Measurements from ENCODE around the gene SLC25A42. TPM values are rescaled to one million over a fixed set of nuclear protein-coding genes. Genes with fewer than 3 reads are reported as not detected.

The SLC25A42 gene
- total RNA-seq, 2 experiments from 2014 or later = 17.6 to 21.0 TPM

DNA sequence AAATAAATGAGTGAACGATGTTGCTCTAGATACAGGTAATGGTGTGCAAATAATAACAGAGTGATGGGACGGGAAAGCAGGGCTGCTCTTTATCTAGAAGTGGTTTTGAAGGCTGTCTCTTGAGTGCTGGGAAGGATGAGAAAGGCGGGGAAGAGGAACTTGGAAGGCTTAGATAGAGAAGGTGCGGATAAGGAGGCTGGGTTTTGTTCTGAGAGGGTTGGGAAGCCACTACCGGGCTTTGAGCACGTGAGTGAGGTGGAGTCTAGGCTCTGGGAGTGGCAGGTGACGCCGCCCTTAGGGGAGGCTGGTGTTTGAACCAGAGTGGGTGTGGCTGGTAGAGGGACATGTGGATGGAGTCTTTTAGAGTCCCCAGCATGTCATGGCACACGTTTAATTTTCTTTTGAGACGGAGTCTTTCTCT, 29.6 kb upstream of the SLC25A42 start:
- ChIA-PET CTCF (no interaction called here), POLR2A (no interaction called here)
- H3K9me3 Mint-ChIP-seq = no peaks in the 10 kb centered on the region
- peak; percentile 84 for DNase-seq
- H3K4me1 Mint-ChIP-seq = peaks cover 39% of the 10 kb centered on the region
- H3K4me3 Mint-ChIP-seq = peak overlapping the region; percentile 73
- peak overlapping the region; percentile 82 for H3K27ac Mint-ChIP-seq
- H3K27me3 Mint-ChIP-seq = no peaks in the 10 kb centered on the region
- H3K36me3 Mint-ChIP-seq (ENCODE audit: low read depth) = peaks cover 27% of the 10 kb centered on the region

DNA sequence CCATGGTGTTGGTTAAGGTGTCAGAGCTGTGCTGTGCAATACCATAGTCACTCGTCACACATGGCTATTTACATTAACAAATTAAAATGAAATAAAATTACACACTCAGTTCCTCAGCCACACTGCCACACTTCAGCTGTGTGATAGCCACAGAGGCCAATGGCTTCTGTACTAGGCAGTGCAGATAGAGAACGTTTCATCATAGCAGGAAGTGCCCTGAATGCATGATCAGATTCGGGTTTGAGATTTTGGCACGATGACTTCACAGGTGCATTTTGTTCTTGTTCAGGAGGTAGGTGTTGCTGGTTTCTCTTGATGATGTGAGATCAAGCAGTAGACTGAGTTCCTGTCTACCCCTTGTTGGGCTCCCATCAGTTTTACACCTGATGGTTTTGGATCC, 23.9 kb upstream of the SLC25A42 start:
- Mint-ChIP-seq H3K4me3 (no peak overlapping the region), H3K27me3 (no peaks in the 10 kb centered on the region), H3K36me3 (ENCODE audit: low read depth) (peaks cover 12% of the 10 kb centered on the region), H3K27ac (peak overlapping the region; percentile 44), H3K4me1 (peaks cover 29% of the 10 kb centered on the region), H3K9me3 (no peaks in the 10 kb centered on the region)
- ChIA-PET POLR2A (interaction anchor here (1.1 kb wide), 1 partner anchor 25 kb away, joined by 4 read pairs; no protein-coding TSS in a partner anchor), CTCF (no interaction called here)
- no peak for DNase-seq

DNA sequence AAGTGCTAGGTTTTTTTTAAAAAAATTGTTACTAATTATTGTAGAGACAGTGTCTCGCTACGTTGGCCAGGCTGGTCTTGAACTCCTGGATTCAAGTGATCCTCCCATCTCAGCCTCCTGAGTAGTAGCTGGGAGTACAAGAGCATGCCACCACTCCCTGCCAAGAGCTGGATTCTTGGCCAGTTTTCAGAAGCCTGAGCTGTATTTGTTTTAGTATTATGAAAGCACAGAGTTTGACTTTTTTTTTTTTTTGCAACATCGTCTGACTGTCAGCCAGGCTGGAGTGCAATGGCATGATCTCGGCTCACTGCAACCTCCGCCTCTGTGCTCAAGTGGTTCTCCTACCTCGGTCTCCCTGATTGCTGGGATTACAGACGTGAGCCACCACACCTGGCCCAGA, 23.4 kb upstream of the SLC25A42 start:
- Mint-ChIP-seq H3K4me3 (no peak overlapping the region), H3K27ac (no peak overlapping the region), H3K9me3 (no peaks in the 10 kb centered on the region), H3K27me3 (no peaks in the 10 kb centered on the region), H3K4me1 (peaks cover 24% of the 10 kb centered on the region), H3K36me3 (ENCODE audit: low read depth) (peaks cover 12% of the 10 kb centered on the region)
- ChIA-PET POLR2A (interaction anchor here (1.1 kb wide), 1 partner anchor 25 kb away, joined by 4 read pairs; no protein-coding TSS in a partner anchor), CTCF (no interaction called here)
- DNase-seq = no peak

DNA sequence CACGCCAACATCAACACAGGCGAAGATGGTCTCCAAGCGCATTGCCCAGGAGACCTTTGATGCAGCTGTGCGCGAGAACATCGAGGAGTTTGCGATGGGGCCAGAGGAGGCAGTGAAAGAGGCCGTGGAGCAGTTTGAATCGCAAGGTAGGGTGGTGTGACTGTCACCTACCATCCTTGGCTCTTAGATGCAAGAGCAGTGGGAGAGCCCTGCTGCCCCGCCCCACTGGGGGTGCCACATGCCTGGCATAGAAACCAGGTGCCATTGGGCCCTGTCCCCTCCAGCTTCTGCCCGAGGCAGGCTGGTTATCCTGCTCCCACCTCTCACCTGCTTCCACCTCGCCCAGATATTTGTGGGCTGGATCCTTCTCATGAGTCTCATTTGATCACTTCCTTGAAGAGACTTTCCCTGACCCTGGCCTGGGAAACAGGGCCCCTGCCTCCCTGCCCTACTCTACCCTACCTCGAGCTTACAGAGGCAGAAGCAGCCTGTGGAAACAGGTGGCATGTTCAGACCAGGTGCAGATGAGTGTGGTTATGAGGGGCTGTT, 21.0 kb upstream of the SLC25A42 start:
- Mint-ChIP-seq H3K4me1 (peaks cover 15% of the 10 kb centered on the region), H3K4me3 (no peak overlapping the region), H3K27ac (no peak overlapping the region), H3K27me3 (no peaks in the 10 kb centered on the region), H3K9me3 (no peaks in the 10 kb centered on the region), H3K36me3 (ENCODE audit: low read depth) (peaks cover 13% of the 10 kb centered on the region)
- ChIA-PET CTCF (interaction anchor here (0.6 to 1.1 kb wide), 2 partner anchors 10 to 70 kb away, joined by 3 read pairs; no protein-coding TSS in a partner anchor), POLR2A (no interaction called here)
- no peak for DNase-seq

DNA sequence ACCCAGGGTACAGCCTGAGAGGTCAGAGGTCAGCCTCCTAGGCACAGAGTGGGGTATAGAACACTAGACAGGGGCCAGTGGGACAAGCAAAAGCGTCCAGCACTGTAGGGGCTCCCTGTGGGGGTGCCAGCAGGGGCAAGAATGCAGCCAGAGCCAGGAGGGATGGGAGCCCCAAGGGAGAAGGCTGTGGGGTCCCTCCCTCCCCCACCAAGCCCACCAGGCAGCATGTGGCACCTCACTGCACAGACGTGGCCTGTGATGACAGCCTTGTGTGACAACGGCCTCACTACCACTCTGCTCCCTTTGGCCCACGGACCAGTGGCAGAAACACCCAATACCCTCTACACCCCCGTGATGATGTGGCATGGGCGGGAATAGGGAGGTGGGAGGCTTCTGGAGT, 20.3 kb upstream of the SLC25A42 start:
- ChIA-PET POLR2A (no interaction called here), CTCF (no interaction called here)
- no peak for DNase-seq
- no peaks in the 10 kb centered on the region for H3K9me3 Mint-ChIP-seq
- no peak overlapping the region for H3K4me3 Mint-ChIP-seq
- H3K27me3 Mint-ChIP-seq = no peaks in the 10 kb centered on the region
- peaks cover 15% of the 10 kb centered on the region for H3K4me1 Mint-ChIP-seq
- no peak overlapping the region for H3K27ac Mint-ChIP-seq
- H3K36me3 Mint-ChIP-seq (ENCODE audit: low read depth) = peaks cover 13% of the 10 kb centered on the region

DNA sequence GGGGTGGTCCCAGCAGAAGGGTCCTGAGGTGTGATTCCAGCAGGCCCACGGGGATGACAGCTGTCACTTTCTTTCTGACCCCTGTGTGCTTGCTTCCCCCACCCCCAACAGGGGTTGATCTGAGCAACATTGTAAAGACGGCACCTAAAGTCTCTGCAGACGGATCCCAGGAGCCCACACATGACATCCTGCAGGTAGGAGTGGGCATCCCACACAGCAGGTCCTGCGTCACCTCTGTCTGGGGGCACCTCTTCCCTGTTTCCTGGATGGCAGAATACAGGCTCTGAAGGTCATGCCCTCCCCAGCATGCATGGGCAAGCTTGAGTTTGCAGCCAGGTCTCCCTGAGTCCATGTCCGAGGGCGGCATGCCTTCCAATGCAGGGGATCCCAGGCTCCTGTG, 19.9 kb upstream of the SLC25A42 start:
- no peak for DNase-seq
- Mint-ChIP-seq H3K9me3 (no peaks in the 10 kb centered on the region), H3K4me1 (peaks cover 15% of the 10 kb centered on the region), H3K4me3 (no peak overlapping the region), H3K27ac (no peak overlapping the region), H3K36me3 (ENCODE audit: low read depth) (peaks cover 13% of the 10 kb centered on the region), H3K27me3 (no peaks in the 10 kb centered on the region)
- ChIA-PET CTCF (no interaction called here), POLR2A (no interaction called here)

DNA sequence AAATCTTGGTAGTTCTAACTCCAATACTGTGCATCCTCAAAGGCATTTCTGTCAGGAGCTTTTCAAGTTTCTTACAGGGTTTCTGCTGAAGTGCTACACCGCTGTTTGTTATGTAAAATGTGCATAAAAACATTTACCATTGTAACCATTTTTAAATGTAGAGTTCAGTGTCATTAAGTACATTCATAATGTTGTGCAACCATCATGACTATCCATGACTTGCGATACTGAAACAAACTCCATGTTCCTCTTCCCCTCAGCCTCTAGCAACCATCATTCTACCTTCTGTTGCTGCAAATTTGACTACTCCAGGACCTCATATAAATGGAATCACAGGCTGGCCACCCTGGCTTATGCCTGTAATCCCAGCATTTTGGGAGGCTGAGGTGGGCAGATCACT, 14.4 kb upstream of the SLC25A42 start:
- Mint-ChIP-seq H3K4me1 (no peaks in the 10 kb centered on the region), H3K36me3 (ENCODE audit: low read depth) (peaks cover 29% of the 10 kb centered on the region)
- CTCF ChIA-PET = interaction anchor here (0.7 kb wide), 1 partner anchor 14 kb away, joined by 3 read pairs; no protein-coding TSS in a partner anchor

DNA sequence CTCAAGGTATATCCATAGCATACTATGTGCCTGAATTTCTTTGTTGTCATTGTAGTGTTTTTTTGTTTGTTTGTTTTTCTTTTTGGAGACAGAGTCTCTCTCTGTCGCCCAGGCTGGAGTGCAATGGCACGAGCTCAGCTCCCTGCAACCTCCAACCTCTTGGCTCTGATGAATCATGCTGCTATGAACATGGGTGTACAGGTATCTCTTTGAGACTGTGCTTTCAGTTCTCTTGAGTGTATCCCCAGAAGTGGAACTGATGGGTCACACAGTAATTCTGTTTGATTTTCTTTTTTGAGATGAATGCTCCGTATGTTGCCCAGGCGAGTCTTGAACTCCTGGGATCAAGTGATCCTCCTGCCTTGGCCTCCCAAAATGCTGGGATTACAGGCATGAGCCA, 13.7 kb upstream of the SLC25A42 start:
- no peak overlapping the region for H3K27ac Mint-ChIP-seq
- no peaks in the 10 kb centered on the region for H3K9me3 Mint-ChIP-seq
- no peaks in the 10 kb centered on the region for H3K4me1 Mint-ChIP-seq
- no peaks in the 10 kb centered on the region for H3K27me3 Mint-ChIP-seq
- H3K36me3 Mint-ChIP-seq (ENCODE audit: low read depth) = peaks cover 27% of the 10 kb centered on the region
- ChIA-PET CTCF (interaction anchor here (2.6 kb wide), 1 partner anchor 65 kb away, joined by 7 read pairs; no protein-coding TSS in a partner anchor), POLR2A (no interaction called here)
- DNase-seq = no peak
- H3K4me3 Mint-ChIP-seq = no peak overlapping the region

More for the DNA sequence above, 14.4 kb upstream of the SLC25A42 start:
- H3K4me3 Mint-ChIP-seq = no peak overlapping the region
- H3K27me3 Mint-ChIP-seq = no peaks in the 10 kb centered on the region
- H3K27ac Mint-ChIP-seq = peak overlapping the region; percentile 31
- POLR2A ChIA-PET = no interaction called here
- no peak for DNase-seq
- no peaks in the 10 kb centered on the region for H3K9me3 Mint-ChIP-seq

DNA sequence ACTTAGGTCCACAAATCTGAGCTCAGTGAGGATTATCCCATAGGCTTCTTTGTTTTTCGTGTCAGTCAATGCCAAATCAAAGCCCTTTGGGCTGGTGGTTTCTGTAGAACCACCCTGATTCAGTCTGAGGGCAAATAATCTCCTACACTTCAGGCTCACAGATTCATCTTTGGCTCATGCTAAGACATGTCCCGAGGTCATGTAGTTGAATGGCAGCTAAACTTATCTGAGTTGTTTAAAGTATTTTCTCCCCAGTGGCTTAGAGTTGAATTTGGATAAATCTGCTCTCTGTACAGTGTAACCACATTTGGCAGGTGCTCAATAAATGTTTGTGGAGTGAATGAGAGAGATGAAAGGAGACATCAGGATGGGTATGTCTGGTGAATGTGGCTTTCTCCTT, 13.1 kb upstream of the SLC25A42 start:
- Mint-ChIP-seq H3K4me1 (no peaks in the 10 kb centered on the region), H3K27ac (no peak overlapping the region), H3K4me3 (no peak overlapping the region), H3K36me3 (ENCODE audit: low read depth) (peaks cover 27% of the 10 kb centered on the region), H3K9me3 (no peaks in the 10 kb centered on the region), H3K27me3 (no peaks in the 10 kb centered on the region)
- CTCF ChIA-PET = interaction anchor here (2.6 kb wide), 1 partner anchor 65 kb away, joined by 7 read pairs; no protein-coding TSS in a partner anchor
- POLR2A ChIA-PET = interaction anchor here (1.1 to 1.4 kb wide), 2 partner anchors 12 to 14 kb away, joined by 3 to 5 read pairs; no protein-coding TSS in a partner anchor
- no peak for DNase-seq

DNA sequence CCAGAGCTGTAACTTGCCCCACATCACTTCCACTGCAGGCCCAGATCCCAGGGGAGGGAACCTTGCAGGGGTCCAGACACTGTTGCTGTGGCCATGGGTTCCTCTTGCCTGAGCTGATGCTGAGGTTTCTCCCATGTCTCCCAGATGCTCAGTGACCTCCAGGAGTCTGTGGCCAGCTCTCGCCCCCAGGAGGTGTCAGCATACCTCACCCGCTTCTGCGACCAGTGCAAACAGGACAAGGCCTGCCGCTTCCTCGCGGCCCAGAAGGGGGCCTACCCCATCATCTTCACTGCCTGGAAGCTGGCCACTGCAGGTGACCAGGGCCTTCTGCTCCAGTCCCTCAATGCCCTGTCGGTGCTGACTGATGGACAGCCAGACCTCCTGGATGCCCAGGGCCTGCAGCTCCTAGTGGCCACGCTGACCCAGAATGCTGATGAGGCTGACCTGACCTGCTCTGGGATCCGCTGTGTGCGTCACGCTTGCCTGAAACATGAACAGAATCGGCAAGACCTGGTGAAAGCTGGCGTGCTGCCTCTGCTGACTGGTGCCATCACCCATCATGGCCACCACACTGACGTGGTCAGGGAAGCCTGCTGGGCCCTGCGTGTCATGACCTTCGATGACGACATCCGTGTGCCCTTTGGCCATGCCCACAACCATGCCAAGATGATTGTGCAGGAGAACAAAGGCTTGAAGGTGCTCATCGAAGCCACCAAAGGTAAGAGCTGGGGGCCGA, 12.1 kb upstream of the SLC25A42 start:
- no peak overlapping the region for H3K27ac Mint-ChIP-seq

DNA sequence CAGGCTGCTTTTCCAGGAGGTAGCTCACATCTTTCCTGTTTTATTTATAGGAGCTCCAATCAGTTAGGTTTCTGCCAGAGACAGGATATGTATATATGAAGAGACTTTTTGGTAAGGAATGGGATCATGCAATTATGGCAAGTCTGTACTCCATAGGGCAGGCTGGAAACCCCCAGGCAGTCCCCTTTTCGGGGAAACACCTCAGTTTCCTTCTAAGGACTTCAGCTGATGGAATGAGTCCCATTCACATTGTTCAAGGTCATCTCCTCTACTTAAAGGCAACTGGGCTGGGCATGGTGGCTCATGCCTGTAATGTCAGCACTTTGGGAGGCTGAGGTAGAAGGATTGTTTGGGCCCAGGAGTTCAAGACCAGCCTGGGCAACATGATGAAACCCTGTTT, 10.9 kb upstream of the SLC25A42 start:
- no peak overlapping the region for H3K27ac Mint-ChIP-seq
- H3K36me3 Mint-ChIP-seq (ENCODE audit: low read depth) = peaks cover 18% of the 10 kb centered on the region
- H3K27me3 Mint-ChIP-seq = no peaks in the 10 kb centered on the region
- DNase-seq = no peak
- H3K4me1 Mint-ChIP-seq = no peaks in the 10 kb centered on the region
- CTCF ChIA-PET = interaction anchor here (0.9 to 2.6 kb wide), 3 partner anchors 10 to 62 kb away, joined by 3 to 7 read pairs (median 3); no protein-coding TSS in a partner anchor
- POLR2A ChIA-PET = no interaction called here
- no peaks in the 10 kb centered on the region for H3K9me3 Mint-ChIP-seq
- no peak overlapping the region for H3K4me3 Mint-ChIP-seq

More for the DNA sequence above, 12.1 kb upstream of the SLC25A42 start:
- ChIA-PET CTCF (interaction anchor here (2.6 kb wide), 1 partner anchor 64 kb away, joined by 7 read pairs; no protein-coding TSS in a partner anchor), POLR2A (interaction anchor here (1.1 to 1.4 kb wide), 2 partner anchors 11 to 13 kb away, joined by 3 to 5 read pairs; no protein-coding TSS in a partner anchor)
- Mint-ChIP-seq H3K4me3 (no peak overlapping the region), H3K9me3 (no peaks in the 10 kb centered on the region), H3K4me1 (no peaks in the 10 kb centered on the region), H3K27me3 (no peaks in the 10 kb centered on the region), H3K36me3 (ENCODE audit: low read depth) (peaks cover 25% of the 10 kb centered on the region)
- DNase-seq = no peak

DNA sequence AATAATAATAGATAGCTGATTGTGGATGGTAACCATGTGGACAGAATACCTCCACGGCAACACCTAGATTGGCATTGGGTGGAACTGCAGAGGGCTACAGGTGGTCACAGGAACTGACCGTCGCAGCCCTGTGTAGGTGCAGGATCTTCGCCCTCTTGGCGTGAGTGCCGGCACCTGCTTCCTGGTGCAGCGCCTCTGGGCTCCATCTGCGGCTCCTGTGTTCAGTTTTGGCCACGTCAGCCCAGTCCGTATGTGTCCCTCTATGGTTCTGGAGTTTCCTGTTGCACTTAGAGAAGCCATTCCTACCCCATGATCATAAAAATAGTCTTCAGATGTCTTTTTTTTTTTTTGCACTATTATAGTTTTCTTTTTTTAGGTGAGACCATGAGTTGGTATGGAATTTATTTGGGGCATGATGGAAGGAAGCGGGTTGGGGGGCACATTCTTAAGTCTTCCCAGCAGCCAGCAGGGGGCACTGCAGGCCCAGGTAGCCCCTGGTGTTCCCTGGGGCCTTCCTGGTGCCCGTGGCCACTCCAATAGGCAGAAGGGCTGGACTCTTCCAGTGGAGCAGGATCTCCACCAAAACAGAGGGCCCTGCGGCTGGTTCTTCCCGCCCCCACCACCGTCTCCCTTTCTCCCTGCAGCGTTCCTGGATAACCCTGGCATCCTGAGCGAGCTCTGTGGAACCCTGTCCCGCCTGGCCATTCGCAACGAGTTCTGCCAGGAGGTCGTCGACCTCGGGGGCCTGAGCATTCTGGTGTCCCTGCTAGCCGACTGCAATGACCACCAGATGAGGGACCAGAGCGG, 10.1 kb upstream of the SLC25A42 start:
- H3K4me3 Mint-ChIP-seq = no peak overlapping the region
- peaks cover 20% of the 10 kb centered on the region for H3K36me3 Mint-ChIP-seq (ENCODE audit: low read depth)
- POLR2A ChIA-PET = interaction anchor here (0.6 kb wide), 1 partner anchor 1334 kb away, joined by 3 read pairs; the partner anchor contains the start of gene MAP1S
- H3K27ac Mint-ChIP-seq = no peak overlapping the region
- peak; percentile 67 for DNase-seq
- H3K9me3 Mint-ChIP-seq = no peaks in the 10 kb centered on the region
- H3K4me1 Mint-ChIP-seq = no peaks in the 10 kb centered on the region
- H3K27me3 Mint-ChIP-seq = no peaks in the 10 kb centered on the region
- CTCF ChIA-PET = interaction anchor here (0.6 to 1.2 kb wide), 5 partner anchors 9 to 71 kb away, joined by 3 to 4 read pairs (median 3); no protein-coding TSS in a partner anchor
